ENCODE data around the gene TBC1D4. TPM values are rescaled to one million over a fixed set of nuclear protein-coding genes. Genes with fewer than 3 reads are reported as not detected.

The TBC1D4 gene
- total and polyA plus RNA-seq, 2 experiments from 2014 or later: 18.7 to 38.2 TPM

- H3K9me2 ChIP-seq (ENCODE audit: insufficient read depth): no peaks in the 10 kb centered on the region
- ATAC-seq (no peak; the same call in 2 of the 3 replicates), DNase-seq (ENCODE audit: low spot score) (peak; percentile 39)
- H3K27me3 ChIP-seq (ENCODE audit: insufficient read depth): no peaks in the 10 kb centered on the region
- H3F3A ChIP-seq (replicated peaks; ENCODE audit: low read depth): no peaks in the 10 kb centered on the region
- H3K36me3 ChIP-seq (ENCODE audit: insufficient read depth): no peaks in the 10 kb centered on the region
- no peak overlapping the region for H3K4me3 ChIP-seq
- H3K79me2 ChIP-seq (replicated peaks; ENCODE audit: insufficient read depth): no peaks in the 10 kb centered on the region
- Mint-ChIP-seq H3K4me1 (peaks cover 8% of the 10 kb centered on the region), H3K4me3 (no peak overlapping the region), H3K36me3 (ENCODE audit: low read depth) (no peaks in the 10 kb centered on the region), H3K27ac (no peak overlapping the region), H3K9me3 (no peaks in the 10 kb centered on the region), H3K27me3 (ENCODE audit: insufficient read depth, low read depth, poor library complexity) (peaks cover 2% of the 10 kb centered on the region)
- H4K20me1 ChIP-seq (replicated peaks; ENCODE audit: insufficient read depth): no peaks in the 10 kb centered on the region
- no peaks in the 10 kb centered on the region; the same call in 1 of the 2 replicates for H3K4me1 ChIP-seq (ENCODE audit: insufficient read depth)
- H3K4me2 ChIP-seq: no peak overlapping the region
- H3K27ac ChIP-seq (ENCODE audit: low read depth): no peak overlapping the region
- TF ChIP-seq ZNF331 (CRISPR knock-in tag; IDR thresholded peaks at IDR 0.05; ENCODE audit: low read depth): no peak
- no peak for TF ChIP-seq CREB1 (CRISPR knock-in tag; IDR thresholded peaks at IDR 0.05; ENCODE audit: low read depth)
- TF ChIP-seq ETS1 (IDR thresholded peaks at IDR 0.05): no peak
- no peak for TF ChIP-seq STAT1 (IDR thresholded peaks at IDR 0.05; ENCODE audit: unreplicated experiment)
- no peak for TF ChIP-seq EZH2 (IDR thresholded peaks at IDR 0.05; ENCODE audit: low read depth, unreplicated experiment)
- TF ChIP-seq POLR2AphosphoS5 (IDR thresholded peaks at IDR 0.05; ENCODE audit: low read depth): no peak
- no peak for TF ChIP-seq CTCF (conservative IDR thresholded peaks at IDR 0.05; ENCODE audit: low read depth in 2 of 2)
- no peak for TF ChIP-seq NANOG (IDR thresholded peaks at IDR 0.05; ENCODE audit: borderline replicate concordance)
- no peak for TF ChIP-seq REST (IDR thresholded peaks at IDR 0.05; ENCODE audit: unreplicated experiment)
- TF ChIP-seq EZH2phosphoT487 (IDR thresholded peaks at IDR 0.05; ENCODE audit: unreplicated experiment): no peak
- no peak for TF ChIP-seq ZNF462 (CRISPR knock-in tag; IDR thresholded peaks at IDR 0.05)
- no peak for TF ChIP-seq ZNF114 (CRISPR knock-in tag; IDR thresholded peaks at IDR 0.05)
- TF ChIP-seq JUNB (IDR thresholded peaks at IDR 0.05; ENCODE audit: unreplicated experiment): no peak
- H2AFZ ChIP-seq: no peak overlapping the region
These were observed 116.2 kb downstream of the TBC1D4 start for GRCh38 chr13:75365724-75366173.
